Breast epithelium (tissue), 4 donors: ENCODE results near the gene EPB41. TPM values are rescaled to one million over a fixed set of nuclear protein-coding genes. Genes with fewer than 3 reads are reported as not detected.
"Not testable (repeated sequence)": the region's sequence is repeated elsewhere in the genome, so short reads cannot be mapped to it uniquely, and the experiment has no call there.

Experiments used
- DNase-seq, 2 donors: peaks; one replicate each; pipeline ENCODE4 v3.0.0-alpha.2; 2019; ENCODE audit warnings: low spot score in 2 of 2
- H3K27ac ChIP-seq, 2 donors: fragments of 200-600 bp; sonication (generic) in 1 of 2; one replicate each; pipeline ENCODE4 v1.5.1; 2016 to 2019; ENCODE audit warnings: mild to moderate bottlenecking in 1 of 2
- H3K27me3 ChIP-seq, 2 donors: fragments of 200-600 bp; sonication (generic) in 1 of 2; one replicate each; pipeline versions ENCODE4 v1.5.1 to v1.6.0; 2017 to 2019; ENCODE audit warnings: control low read depth in 1 of 2, mild to moderate bottlenecking in 1 of 2
- H3K36me3 ChIP-seq: fragments of 200-600 bp; one replicate; pipeline ENCODE4 v1.5.1; 2019
- H3K4me1 ChIP-seq, 2 donors: fragments of 200-600 bp; sonication (generic); one replicate each; pipeline ENCODE4 v1.5.1; 2016 to 2019; ENCODE audit warnings: control low read depth in 1 of 2
- H3K4me3 ChIP-seq, 3 donors: fragments of 200-600 bp; sonication (generic); 1 replicate in 2 of 3; 2 replicates in 1 of 3; pipeline ENCODE4 v1.5.1; 2016 to 2019; ENCODE audit warnings: mild to moderate bottlenecking in 3 of 3, moderate library complexity in 2 of 3
- H3K9me3 ChIP-seq, 2 donors: fragments of 200-600 bp; sonication (generic) in 1 of 2; one replicate each; pipeline ENCODE4 v1.5.1; 2016 to 2019; ENCODE audit warnings: control low read depth in 1 of 2
- CTCF ChIP-seq, 3 donors: fragments of 450-650 bp; IDR thresholded peaks; one replicate each; pipeline ENCODE4 v1.5.1; 2016 to 2017; ENCODE audit warnings: antibody characterized with exemption in 3 of 3, mild to moderate bottlenecking in 3 of 3, moderate library complexity in 3 of 3
- POLR2A ChIP-seq: fragments of 450-650 bp; IDR thresholded peaks from one replicate; pipeline ENCODE4 v1.6.1; 2016; ENCODE audit warnings: antibody characterized with exemption, mild to moderate bottlenecking, moderate library complexity
- POLR2AphosphoS5 ChIP-seq, 3 donors: sonication (generic); formaldehyde crosslinking; IDR thresholded peaks; one replicate each; pipeline ENCODE4 v1.6.1; 2017; ENCODE audit warnings: antibody characterized with exemption in 3 of 3
- intact Hi-C: fragments of 100-400 bp; cut with DNase I; formaldehyde crosslinking; loops from one replicate; pipeline ENCODE4 v1.15.1; 2023; ENCODE audit warnings: low total_unique reads
- total RNA-seq, 3 donors: library from RNA; depleted of rRNA; stranded (reverse); fragments of >200 nt; gene quantifications; one replicate each; pipeline ENCODE4 v1.1.0, GENCODE V29; 2016

The EPB41 gene
- total RNA-seq, 3 donors from 2014 or later = 36.2 to 67.2 (median 51.8) TPM

DNA sequence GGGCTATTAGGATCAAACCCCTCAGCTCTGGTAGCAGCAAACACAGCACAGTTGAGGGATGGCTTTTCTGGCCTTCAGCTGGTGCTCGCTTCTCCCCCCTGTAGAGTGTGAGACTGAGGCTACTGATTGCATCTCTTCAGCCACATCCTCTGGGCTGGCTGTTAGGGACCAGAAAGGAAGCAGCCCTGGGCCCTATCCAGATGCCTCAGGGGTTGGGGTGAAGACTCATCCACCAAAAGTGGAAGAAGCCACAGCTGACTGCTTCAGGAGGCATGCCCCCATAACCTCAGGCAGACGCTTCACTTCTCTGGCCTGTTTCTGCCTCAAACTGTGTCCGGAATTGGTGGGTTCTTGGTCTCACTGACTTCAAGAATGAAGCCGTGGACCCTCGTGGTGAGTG, 215.5 kb downstream of the EPB41 start:
- intact Hi-C loops = no loop called here
- TF ChIP-seq POLR2AphosphoS5 (IDR thresholded peaks at IDR 0.05) (no peak), POLR2A (no peak), CTCF (IDR thresholded peaks at IDR 0.05) (no peak)
- no peaks in the 10 kb centered on the region for H3K9me3 ChIP-seq

DNA sequence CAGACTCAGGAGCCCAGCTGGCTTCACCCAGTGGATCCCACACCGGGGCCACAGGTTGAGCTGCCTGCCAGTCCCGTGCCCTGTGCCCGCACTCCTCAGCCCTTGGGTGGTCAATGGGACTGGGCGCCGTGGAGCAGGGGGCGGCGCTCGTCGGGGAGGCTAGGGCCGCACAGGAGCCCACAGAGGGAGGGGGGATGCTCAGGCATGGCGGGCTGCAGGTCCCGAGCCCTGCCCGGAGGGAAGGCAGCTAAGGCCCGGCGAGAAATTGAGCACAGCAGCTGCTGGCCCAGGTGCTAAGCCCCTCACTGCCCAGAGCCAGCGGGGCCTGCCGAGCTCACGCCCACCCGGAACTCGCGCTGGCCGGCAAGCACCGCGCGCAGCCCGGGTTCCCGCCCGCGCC, 216.7 kb downstream of the EPB41 start:
- H3K9me3 ChIP-seq, H3K36me3 ChIP-seq, intact Hi-C loops, H3K4me1 ChIP-seq, H3K4me3 ChIP-seq, H3K27ac ChIP-seq, DNase-seq, H3K27me3 ChIP-seq: not testable (repeated sequence)

More for the DNA sequence above, 215.5 kb downstream of the EPB41 start:
- Histone ChIP-seq H3K4me1 (no peaks in the 10 kb centered on the region), H3K4me3 (no peak overlapping the region), H3K36me3 (no peaks in the 10 kb centered on the region), H3K27me3 (no peaks in the 10 kb centered on the region), H3K27ac (no peak overlapping the region)
- no peak for DNase-seq

GRCh38 chr1:29133861-29134694, 219.7 kb downstream of the EPB41 start:
- no peak for TF ChIP-seq CTCF (IDR thresholded peaks at IDR 0.05)
- TF ChIP-seq POLR2AphosphoS5 (IDR thresholded peaks at IDR 0.05) = no peak
- TF ChIP-seq POLR2A = no peak
- no peak for DNase-seq
- H3K4me3 ChIP-seq = peak overlapping the region in 1 of 3 donors; percentile 7
- no peak overlapping the region for H3K27ac ChIP-seq
- no peaks in the 10 kb centered on the region for H3K36me3 ChIP-seq
- no peaks in the 10 kb centered on the region for H3K27me3 ChIP-seq
- H3K4me1 ChIP-seq = no peaks in the 10 kb centered on the region
- no peaks in the 10 kb centered on the region for H3K9me3 ChIP-seq
- intact Hi-C loops = no loop called here

- no peaks in the 10 kb centered on the region for H3K36me3 ChIP-seq
- H3K27me3 ChIP-seq = no peaks in the 10 kb centered on the region
- DNase-seq = no peak
- no peak overlapping the region for H3K27ac ChIP-seq
- no peak overlapping the region for H3K4me3 ChIP-seq
- no peaks in the 10 kb centered on the region for H3K4me1 ChIP-seq
- H3K9me3 ChIP-seq = no peaks in the 10 kb centered on the region
- TF ChIP-seq POLR2AphosphoS5 (IDR thresholded peaks at IDR 0.05) = no peak
- TF ChIP-seq CTCF (IDR thresholded peaks at IDR 0.05) = no peak
- no peak for TF ChIP-seq POLR2A
- intact Hi-C loops = no loop called here
Measured at GRCh38 chr1:29134695-29135028, 220.3 kb downstream of the EPB41 start.

DNA sequence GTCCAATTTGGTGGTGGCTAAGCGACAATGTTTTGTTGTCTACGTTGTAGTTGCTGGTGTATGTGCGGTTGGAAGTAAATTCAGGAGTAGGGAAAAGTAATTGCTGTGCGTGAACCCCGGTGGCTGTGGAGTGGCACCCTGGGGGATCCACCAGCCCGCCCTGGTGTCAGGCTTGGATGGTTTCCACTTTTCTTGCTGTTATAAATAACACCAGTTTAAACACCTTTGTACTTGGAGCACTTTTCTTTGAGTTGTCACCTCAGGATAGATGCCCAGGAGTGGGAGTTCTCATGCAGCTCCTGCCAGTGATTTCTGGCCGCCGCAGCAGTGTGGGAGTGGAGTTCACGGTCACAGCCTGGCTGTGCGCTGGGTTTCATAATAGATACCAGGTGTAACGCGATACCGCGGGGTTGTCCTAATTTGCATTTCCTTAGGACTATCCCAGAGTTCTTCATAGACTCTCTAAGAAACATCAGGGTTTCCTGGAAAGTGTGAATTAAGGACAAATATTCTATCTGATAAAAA, 222.1 kb downstream of the EPB41 start:
- no peaks in the 10 kb centered on the region for H3K4me1 ChIP-seq
- no peaks in the 10 kb centered on the region for H3K36me3 ChIP-seq
- H3K27ac ChIP-seq = no peak overlapping the region
- H3K27me3 ChIP-seq = no peaks in the 10 kb centered on the region
- H3K4me3 ChIP-seq = no peak overlapping the region
- DNase-seq = no peak
- intact Hi-C loops = no loop called here
- no peaks in the 10 kb centered on the region for H3K9me3 ChIP-seq
- no peak for TF ChIP-seq CTCF (IDR thresholded peaks at IDR 0.05)
- TF ChIP-seq POLR2A = no peak
- no peak for TF ChIP-seq POLR2AphosphoS5 (IDR thresholded peaks at IDR 0.05)
